HepG2 (cell line): ENCODE measurements around the gene PDLIM5.

Experiments
- MYNN ChIP-seq: sonication (generic); formaldehyde crosslinking; IDR thresholded peaks from 2 replicates; pipeline ENCODE4 v1.4.0; 2020; ENCODE audit warnings: mild to moderate bottlenecking, low read depth, missing genetic modification reagents
- RNF2 ChIP-seq: fragments of 450-650 bp; conservative IDR thresholded peaks from 2 replicates; pipeline ENCODE4 v1.6.1; 2016; ENCODE audit warnings: low read depth

GRCh38 chr4:94439606-94440005, 12.1 kb upstream of the PDLIM5 start:
- TF ChIP-seq RNF2 (no peak), MYNN (CRISPR knock-in tag) (no peak)
